SKM-1 treated with dmso at 0.1 percent for 144 hours (cell line): ENCODE results near the gene MBNL1.

Source experiments
- DNase-seq: peaks from one replicate; lab custom pipeline; 2025; ENCODE audit not compliant: unreplicated experiment; lab: John Stamatoyannopoulos, UW

The MBNL1 gene

GRCh38 chr3:152271501-152272236 lies 2.9 kb downstream of the MBNL1 start:
- DNase-seq, result no peak

DNA sequence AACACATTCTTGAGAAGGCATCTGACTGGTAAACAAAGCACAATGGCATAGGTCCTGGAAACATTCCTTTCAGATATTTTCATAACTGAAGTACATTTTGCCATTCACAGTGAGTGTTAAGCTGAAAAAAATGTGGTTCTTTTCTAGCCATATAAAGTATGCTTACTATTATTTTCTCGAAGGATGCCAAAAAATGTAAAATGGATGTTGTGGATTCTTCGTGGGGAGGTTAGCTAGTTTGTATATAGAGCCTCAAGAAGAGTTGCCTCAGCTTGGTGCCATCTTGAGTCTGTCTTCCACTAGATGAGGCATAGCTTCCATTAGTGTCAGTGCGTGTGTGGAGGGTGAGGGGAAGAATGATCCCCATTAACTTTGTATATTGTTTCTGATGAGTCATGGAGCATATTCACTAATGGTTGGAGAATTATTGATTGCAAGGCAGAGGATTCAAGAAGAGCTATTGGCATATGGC lies 4.1 kb downstream of the MBNL1 start:
- DNase-seq, result no peak

DNA sequence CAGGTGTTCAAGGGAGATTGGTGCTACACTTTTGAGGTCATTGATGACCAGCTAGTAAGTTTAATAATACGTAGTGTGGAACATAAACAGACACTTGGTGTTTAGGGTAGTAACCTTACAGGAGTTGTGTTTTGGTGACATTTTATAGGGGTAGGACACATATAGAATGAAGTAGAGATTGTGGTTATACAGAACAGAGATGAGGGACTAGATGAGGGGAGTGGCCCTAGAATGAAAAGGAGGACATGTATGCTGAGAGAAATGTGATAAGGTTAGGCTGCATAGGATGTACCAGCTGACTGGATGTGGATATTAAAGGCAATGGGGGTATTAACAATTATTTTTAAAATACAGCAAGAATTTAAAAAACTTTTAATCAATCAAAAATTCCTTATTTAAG lies 8.0 kb downstream of the MBNL1 start:
- no peak for DNase-seq

DNA sequence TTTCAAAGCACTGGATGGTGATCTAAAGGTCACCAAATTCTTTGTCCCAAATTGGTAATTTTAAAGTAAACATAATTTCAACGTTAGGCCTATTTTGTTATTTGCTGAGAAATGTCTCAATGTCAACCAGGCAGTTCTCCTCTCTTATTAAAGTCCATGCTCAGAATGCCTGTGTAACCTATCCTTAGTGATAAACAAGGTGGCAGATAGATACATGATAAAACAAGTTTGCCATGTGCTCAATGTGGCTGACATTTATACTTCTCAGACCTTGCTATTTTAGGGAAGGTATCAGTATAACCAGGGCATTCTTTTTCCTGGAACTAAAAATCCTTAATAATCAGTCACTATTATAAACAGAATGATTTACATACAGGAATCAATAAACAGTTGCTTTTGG lies 8.5 kb downstream of the MBNL1 start:
- no peak for DNase-seq

GRCh38 chr3:152278756-152279427 lies 10.2 kb downstream of the MBNL1 start:
- DNase-seq, result no peak

DNA sequence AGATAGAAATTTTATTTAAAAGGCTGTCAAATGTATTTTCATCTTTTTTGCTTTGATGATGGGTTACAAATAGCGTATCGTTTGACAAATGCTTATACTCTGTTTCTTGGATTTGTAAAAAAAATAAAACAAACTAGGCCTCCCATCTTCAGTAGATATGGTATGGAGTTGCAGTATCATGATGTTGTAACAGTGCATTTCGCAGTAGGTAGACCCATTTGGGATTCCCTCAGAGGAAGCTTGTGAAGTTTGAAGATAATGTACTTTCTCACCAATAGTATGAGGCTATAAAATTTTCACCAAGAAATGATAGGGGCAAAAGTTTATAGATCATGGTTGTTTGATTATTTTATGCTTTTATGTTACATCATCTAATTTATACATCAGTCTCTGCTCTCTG lies 10.8 kb downstream of the MBNL1 start:
- DNase-seq, result no peak

DNA sequence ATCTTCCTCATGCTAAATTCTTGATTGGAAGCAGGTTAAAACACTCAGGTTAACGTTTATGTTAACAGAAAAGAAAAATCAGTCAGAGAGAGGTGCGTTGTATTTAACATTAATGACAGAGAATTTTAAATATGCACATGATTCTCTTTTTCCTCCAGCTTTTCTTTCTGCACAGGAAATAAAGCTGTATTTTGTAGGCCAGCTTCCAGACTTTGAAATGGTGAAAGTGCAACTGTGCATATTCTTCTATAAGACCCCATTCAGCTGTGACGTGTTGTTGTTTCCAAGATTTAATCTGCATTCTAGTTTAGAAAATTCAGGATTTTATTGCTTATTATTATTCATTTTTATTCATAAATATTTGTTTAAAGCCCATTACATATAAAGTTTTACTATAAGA lies 11.8 kb downstream of the MBNL1 start:
- DNase-seq, result no peak

DNA sequence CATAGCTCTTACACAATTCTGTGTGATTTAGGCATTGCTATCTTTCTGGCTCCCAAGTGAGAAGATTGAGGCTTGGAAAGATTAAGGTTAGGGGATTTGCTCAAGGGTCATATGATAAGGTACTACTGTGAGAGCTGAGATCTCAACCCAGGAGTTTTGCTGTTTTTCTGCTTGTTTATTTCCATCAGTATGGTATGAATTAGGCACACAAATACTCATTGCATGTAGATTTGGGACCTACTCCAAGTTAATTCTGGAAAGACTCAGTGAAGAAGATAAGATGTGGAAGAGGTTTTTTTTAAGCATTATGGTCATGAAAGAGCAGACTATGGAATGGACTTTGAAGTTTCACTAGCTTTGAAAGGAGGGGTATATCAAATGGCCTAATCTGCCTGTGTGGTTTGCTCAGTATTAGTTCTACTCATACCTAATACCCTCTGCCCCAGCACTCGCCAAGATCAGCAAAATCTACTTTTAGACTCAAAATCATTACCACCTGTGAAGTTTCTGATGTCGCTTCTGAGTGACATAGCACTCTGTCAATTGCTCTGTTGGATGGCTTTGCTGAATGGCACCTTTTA lies 12.5 kb downstream of the MBNL1 start:
- DNase-seq, result no peak

GRCh38 chr3:152282813-152283212 lies 14.1 kb downstream of the MBNL1 start:
- no peak for DNase-seq

DNA sequence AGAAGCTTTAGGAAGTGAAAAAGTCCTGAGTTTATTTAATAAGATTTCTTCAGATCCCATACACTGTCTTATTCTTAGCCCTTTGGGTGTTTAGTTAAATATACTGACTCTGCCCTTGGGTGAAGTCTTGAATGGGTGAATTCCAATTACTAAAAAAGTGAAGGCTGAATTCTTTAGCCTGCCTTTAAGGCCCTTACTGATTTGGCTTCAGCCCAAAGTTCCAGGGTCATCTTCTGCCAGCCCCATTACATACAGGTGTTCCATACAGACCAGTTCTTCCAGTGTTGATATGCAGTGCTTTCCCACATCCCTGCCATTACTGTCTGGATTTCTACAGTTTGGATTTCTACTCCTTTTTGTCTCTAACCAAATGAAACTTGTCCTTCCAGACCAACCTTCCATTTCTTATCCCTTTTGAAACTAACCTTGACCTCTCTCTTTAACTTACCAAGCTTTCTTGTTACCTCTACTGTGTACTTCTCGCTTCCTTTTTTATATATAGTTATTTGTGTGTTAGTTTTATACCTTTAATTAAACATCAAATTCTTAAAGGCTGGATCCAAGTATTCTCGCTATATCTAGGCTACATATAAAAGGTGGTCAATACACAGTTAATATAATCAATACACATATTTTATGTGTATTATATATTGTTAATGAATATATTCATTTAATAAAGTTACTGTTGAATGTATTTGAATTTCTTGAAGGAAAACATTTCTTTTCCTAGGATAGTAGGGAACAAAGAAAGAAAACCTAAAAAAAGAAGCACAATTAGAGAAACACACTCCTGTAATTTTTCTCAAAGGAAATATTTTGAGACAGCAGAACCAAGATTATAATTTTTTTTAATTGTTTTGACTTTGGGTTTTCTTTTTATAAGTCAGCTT lies 15.0 kb downstream of the MBNL1 start:
- DNase-seq, result no peak

GRCh38 chr3:152284906-152285305 lies 16.2 kb downstream of the MBNL1 start:
- DNase-seq, result no peak

DNA sequence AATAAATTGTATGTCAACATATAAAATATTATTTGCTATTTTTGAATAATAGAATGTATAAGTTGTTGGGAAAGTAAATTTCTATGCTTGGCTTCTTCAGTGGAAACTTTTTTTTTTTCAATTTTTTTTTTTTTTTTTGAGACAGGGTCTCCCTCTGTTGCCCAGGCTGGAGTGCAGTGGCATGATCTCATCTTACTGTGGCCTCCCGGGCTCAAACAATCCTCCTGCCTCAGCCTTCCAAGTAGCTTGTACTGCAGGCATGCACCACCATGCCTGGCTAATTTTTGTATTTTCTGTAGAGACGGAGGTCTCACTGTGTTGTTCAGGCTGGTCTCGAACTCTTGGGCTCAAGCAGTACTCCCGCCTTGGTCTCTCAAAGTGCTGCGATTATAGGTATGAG lies 16.8 kb downstream of the MBNL1 start:
- no peak for DNase-seq

- no peak for DNase-seq
Measured at GRCh38 chr3:152287898-152288576, 19.3 kb downstream of the MBNL1 start.

DNA sequence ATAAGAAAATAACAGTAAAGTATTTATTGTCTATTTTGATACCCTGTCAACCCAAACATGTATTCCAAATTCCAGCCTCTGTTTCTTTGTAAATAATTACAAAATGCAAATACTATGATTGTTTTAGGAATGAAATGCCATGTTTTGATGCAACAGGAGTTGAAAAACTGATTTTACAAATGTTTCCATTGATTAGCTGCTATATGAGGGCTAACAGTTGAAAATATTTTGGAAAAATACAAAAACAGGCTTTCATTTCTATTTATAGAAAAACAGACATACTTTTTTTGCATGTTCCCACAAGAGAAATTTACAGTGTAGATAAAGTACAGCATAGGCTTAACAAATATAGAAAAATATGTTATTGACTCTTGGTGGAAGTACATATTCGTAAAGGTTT lies 20.0 kb downstream of the MBNL1 start:
- DNase-seq, result no peak

DNA sequence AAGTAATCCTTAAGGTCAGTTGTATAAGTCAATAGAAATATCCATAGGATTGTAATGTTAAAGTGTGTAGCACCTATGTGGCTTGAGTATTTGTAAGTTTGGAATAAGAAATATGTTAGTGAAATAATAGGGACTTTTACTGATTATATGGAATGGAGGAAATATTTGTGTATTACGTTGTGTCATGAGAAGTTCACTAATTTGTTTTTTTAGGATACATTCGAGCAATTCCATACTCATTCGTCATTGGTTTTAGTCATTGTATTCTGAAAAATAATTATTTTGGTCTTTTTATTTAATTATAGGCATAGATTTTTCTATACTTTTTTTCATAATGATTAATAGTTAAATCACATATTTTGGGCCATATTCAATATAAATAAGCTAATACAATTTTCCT lies 21.0 kb downstream of the MBNL1 start:
- DNase-seq, result no peak

DNA sequence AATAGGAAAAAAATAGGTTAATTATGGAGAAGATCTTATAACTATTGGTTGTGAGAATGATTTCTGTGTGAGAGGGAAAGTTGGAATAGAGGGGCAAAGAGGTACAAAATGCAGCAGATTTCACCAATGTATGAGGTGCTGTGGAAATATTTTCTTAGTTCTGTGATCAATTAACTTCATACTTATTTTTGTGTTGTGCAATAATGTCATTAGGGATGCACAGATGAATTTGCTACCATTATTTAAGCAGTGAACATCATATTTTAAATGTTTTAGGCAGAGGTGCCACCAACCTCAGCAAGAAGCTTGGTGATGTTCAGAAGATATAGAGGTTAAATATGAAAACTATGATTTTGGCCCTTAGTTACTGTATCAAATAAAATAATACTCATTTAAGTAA lies 21.6 kb downstream of the MBNL1 start:
- no peak for DNase-seq

- no peak for DNase-seq
Measured at GRCh38 chr3:152291238-152291637, 22.5 kb downstream of the MBNL1 start.

DNA sequence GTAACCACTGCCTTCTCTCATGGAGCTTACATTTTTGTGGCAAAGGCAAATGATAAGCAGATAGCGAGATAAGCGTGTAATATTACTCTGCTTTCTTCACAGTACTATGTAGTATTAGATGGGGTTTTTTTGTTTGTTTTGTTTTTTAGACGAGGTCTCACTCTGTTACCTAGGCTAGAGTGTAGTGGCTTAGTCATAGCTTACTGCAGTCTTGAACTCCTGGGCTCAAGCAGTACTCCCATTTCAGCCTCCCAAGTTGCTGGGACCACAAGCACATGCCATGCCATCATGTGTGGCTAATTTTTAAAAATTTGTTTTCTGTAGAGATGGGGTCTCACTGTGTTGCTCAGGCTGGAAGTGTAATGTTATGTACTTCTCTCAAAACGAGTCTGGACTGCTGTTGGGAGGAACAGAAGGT lies 22.9 kb downstream of the MBNL1 start:
- no peak for DNase-seq

GRCh38 chr3:152292366-152292765 lies 23.6 kb downstream of the MBNL1 start:
- DNase-seq, result no peak

DNA sequence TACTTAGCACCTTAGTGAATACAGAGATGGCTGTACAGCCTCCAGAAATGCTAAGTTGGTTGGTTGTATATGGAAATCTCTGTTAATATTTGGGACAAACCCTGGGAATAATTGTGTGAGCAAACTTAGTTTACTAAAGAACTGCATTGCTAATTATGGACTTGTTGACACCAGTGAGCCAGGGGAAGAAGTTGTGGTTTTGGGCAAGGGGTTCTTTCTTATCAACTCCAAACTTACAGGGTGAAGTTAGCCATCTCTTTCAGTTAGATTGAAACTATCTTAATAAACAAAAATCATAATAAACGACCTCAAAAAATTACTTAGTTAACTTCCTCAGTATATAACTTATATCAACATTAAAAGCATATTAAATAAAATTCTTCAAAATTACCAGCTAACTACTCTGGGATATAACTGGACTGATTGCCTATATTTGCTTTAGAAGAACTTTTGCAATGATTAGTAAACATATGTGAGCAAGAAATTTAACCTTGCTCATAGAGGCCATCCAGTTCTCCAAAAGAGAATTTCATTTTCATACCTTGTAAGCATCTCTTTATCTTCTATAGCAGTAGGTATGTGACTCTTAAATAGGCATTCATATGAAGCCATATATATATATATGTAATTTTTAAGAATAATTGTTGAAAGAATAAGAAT lies 24.7 kb downstream of the MBNL1 start:
- DNase-seq, result no peak
